AG10803 (cell line): Measurements from ENCODE around the gene ZSCAN23.

Experiments
- DNase-seq: peaks from one replicate; pipeline ENCODE4 v3.0.0; 2010; ENCODE audit warnings: low read depth
- H3K4me3 ChIP-seq: 2 replicates; pipeline ENCODE4 v1.5.1; 2011; ENCODE audit warnings: mild to moderate bottlenecking, low read length, control low read depth
- TF ChIP-seq, protein P1 (sequence below): conservative IDR thresholded peaks from 2 replicates; pipeline ENCODE4 v1.5.1; 2011; ENCODE audit warnings: mild to moderate bottlenecking, low read length, control low read depth, inconsistent platforms

Gene ZSCAN23

GRCh38 chr6:28433119-28433518, 10.2 kb downstream of the ZSCAN23 start:
- no peak for DNase-seq
- TF ChIP-seq, protein P1, sequence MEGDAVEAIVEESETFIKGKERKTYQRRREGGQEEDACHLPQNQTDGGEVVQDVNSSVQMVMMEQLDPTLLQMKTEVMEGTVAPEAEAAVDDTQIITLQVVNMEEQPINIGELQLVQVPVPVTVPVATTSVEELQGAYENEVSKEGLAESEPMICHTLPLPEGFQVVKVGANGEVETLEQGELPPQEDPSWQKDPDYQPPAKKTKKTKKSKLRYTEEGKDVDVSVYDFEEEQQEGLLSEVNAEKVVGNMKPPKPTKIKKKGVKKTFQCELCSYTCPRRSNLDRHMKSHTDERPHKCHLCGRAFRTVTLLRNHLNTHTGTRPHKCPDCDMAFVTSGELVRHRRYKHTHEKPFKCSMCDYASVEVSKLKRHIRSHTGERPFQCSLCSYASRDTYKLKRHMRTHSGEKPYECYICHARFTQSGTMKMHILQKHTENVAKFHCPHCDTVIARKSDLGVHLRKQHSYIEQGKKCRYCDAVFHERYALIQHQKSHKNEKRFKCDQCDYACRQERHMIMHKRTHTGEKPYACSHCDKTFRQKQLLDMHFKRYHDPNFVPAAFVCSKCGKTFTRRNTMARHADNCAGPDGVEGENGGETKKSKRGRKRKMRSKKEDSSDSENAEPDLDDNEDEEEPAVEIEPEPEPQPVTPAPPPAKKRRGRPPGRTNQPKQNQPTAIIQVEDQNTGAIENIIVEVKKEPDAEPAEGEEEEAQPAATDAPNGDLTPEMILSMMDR = no peak

DNA sequence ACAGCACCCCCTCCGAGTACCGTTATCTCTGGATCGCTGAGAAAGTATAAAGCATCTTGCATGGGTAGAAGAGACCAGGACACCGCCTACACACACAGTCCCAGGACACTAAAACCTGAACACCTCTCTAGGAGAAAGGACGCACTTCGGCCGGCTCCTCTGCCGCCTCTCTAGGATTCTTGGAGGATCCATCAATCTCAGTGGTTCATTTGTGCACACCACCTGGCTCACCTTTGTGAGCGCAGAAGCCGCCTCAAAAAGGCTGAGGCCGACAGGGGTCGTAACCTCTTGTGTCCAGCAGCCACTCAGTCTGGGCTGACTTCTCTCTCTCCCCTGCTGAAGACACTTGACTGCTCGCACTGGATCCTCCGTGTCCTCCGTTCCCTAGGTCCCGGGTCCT, 13.5 kb downstream of the ZSCAN23 start:
- TF ChIP-seq, protein P1 = no peak
- no peak overlapping the region for H3K4me3 ChIP-seq
- DNase-seq = no peak

More at GRCh38 chr6:28433119-28433518, 10.2 kb downstream of the ZSCAN23 start:
- no peak overlapping the region for H3K4me3 ChIP-seq

DNA sequence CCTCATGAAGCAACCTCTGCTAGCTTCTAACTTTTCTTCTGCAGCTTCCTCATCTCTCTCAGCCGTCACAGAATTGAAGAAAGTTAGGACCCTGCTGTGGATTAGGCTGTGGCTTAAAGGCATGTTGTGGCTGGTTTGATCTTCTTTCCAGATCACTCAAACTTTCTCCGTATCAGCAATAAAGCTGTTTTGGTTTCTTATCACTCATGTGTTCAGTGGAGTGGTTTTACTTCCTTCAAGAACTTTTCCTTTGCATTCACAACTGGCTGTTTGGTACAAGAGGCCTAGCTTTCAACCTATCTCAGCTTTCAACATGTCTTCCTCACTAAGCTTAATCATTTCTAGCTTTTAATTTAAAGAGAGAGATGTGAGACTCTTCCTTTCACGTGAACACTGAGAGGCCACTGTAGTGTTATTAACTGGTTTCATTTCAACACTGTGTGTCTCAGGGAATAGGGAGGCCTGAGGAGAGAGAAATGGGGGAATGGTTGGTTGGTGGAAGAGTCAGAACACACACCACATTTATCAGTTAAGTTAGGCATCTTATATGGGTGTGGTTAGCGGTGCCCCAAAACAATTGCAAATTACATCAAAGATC, 17.2 kb downstream of the ZSCAN23 start:
- TF ChIP-seq, protein P1 = no peak
- H3K4me3 ChIP-seq = no peak overlapping the region
- DNase-seq = no peak

DNA sequence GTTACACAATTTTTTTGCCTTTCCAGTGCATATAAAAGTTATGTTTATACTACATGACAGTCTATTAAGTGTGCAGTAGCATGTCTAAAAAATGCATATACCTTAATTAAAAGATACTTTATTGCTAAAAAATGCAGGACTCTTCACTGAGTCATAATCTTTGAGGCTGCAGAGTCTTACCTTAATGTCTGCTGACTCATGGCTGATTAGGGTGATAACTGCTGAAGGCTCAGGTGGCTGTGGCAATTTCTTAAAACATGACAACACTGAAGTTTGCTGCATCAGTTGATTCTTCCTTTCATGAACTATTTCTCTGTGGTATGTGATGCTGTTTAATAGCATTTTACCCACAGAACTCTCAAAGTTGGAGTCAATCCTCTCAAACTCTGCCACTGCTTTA, 19.1 kb downstream of the ZSCAN23 start:
- DNase-seq = no peak
- H3K4me3 ChIP-seq = no peak overlapping the region
- TF ChIP-seq, protein P1 = no peak

GRCh38 chr6:28423546-28423945, 19.7 kb downstream of the ZSCAN23 start:
- DNase-seq = no peak
- TF ChIP-seq, protein P1 = no peak
- H3K4me3 ChIP-seq = no peak overlapping the region

DNA sequence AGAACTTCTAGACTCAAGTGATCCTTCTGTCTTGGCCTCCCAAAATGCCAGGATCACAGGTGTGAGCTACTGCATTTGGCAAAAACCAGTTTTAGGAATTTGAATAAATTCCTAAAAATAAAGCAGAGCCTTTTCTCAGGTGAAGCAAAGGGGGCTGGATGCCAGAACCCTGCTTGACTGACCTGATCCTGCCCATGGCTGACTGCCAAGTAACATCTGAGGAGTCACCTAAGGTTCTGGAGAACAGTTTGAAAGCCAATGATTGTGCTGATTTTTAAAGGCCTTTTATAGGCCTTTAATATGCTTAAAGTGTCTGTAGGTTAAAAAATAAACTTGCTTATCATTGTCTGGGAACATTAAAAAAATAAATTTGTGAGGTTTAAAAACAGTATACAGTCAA, 29.6 kb downstream of the ZSCAN23 start:
- TF ChIP-seq, protein P1 = no peak
- no peak for DNase-seq
- H3K4me3 ChIP-seq = no peak overlapping the region

DNA sequence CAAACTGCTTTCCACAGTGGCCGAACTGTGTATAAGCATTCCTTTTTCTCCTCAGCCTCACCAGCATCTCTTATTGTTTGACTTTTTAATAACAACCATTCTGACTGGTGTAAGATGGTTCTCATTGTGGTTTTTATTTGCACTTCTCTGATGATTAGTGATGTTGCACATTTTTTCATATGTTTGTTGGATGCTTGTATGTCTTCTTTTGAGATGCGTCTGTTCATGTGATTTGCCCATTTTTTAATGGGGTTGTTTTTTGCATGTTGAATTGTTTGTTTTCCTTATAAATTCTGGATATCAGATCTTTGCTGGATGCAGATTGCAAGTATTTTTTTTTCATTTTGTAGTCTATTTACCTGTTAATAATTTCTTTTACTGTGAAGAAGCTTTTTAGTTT, 32.5 kb downstream of the ZSCAN23 start:
- TF ChIP-seq, protein P1 = no peak
- H3K4me3 ChIP-seq = no peak overlapping the region
- no peak for DNase-seq
